Renal cortex interstitium (tissue), 11 donors: ENCODE results near the gene SLC6A2. TPM values are rescaled to one million over a fixed set of nuclear protein-coding genes. Genes with fewer than 3 reads are reported as not detected.

Experiments
- DNase-seq, 11 donors: peaks; one replicate each; pipeline ENCODE4 v3.0.0-alpha.2; 2013; ENCODE audit warnings: low read depth in 9 of 11, low spot score in 4 of 11; ENCODE audit errors: extremely low read depth in 1 of 11
- polyA plus RNA-seq, 3 donors: library from polyadenylated mRNA; unstranded; fragments of 120-200 nt; gene quantifications; one replicate each; pipeline ENCODE4 v1.2.1, GENCODE V29; 2013; ENCODE audit not compliant: insufficient read length in 3 of 3

The SLC6A2 gene
- polyA plus RNA-seq, 3 donors: 0.08 to 0.17 (median 0.10) TPM

DNA sequence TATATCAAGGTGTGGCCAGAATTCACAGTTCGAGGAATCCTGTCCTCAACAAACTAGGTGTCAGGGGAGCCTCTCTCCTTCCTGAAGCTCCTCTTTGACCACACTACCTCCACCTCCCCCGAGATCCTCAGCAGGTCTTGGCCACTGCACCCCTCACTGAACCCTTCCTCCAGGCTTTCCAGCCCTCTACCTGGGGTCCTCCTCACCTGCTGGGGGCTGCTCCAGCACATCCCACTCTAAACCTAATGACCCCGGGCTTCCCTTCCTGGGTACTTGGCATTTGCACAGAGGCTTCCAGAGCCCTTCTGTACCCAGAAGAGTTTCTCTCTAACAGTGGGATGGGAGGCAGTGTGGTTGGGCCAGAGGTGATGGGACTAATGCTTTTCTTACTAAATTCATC is 9.7 kb downstream of the SLC6A2 start:
- DNase-seq: no peak

GRCh38 chr16:55666012-55666411 is 10.2 kb downstream of the SLC6A2 start:
- DNase-seq: no peak

GRCh38 chr16:55667753-55668152 is 12.0 kb downstream of the SLC6A2 start:
- no peak for DNase-seq

DNA sequence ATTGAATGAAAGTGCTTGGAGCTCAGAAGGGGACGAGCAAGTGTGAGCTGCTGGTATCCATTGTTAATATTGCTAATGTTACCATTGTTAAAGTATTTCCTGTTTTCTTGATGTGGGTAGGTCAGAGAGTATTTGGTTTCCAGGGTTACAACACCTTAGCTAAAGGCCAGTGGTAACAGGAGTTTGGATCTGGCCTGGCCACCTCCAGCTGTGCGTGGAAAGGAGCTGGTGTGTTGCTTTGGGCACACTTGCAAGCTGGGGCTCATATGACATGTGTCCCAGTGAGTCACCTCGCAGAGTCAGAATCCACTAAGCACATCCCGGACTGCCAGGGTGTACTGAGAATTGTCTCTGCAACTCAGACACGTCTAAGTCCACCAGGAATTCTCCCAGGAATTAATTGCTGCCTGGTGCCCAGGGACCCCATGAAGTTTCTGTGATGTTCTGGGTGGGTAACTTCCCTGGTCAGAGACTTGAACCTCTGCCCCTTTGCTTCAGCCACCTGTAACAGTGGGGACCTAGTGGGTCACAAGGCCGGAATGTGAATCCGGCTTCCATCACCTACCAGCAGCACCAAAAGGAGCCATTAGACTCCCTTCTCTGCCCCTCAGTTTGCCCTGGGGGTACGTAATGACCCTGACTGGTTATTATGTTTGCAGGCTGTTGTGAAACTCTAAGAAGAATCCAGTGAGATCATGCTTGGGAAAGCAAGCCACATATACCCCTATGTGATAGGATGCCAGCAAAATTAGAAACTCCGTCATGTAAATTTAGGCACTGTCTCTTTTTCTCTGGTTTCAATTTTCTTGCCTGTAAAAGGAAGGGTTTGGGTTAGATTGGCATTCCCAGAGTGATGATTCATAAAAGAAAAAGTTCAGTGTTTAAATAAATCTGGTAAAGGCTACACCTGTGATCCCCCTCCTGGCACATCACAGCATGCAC is 12.8 kb downstream of the SLC6A2 start:
- no peak for DNase-seq

DNA sequence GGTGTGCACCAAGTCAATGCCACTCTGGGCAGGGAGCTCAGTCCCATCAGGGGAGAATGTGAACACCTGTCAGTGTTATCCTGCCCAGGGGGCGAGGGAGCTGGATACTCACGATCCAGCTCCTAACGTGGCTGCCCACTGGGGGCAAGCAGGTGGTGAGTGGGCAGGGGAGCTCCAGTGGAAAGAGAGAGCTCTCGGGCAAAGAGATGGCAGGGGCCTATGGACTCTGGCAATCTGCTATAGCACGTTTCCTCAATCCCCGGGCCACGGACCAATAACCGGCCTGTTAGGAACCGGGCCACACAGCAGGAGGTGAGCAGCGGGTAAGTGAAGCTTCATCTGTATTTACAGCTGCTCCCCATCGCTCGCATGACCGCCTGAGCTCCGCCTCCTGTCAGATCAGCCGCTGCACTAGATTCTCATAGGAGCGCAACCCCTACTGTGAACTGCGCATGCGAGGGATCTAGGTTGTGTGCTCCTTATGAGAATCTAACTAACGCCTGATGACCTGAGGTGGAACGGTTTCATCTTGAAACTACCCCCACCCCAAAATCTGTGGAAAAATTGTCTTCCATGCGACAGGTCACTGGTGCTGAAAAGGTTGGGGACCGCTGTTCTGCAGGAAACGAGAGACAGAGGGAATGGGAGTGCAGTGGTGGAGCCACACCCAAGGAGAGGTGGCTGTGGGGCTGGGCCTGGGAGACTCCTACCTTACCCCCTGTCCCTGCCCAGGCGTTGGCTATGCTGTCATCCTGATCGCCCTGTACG is 15.6 kb downstream of the SLC6A2 start:
- DNase-seq: no peak

GRCh38 chr16:55671974-55672280 is 16.1 kb downstream of the SLC6A2 start:
- no peak for DNase-seq

- DNase-seq: no peak
These were observed 16.7 kb downstream of the SLC6A2 start for GRCh38 chr16:55672471-55672870.

- no peak for DNase-seq
These were observed 22.5 kb downstream of the SLC6A2 start for GRCh38 chr16:55678161-55678821.

- DNase-seq: no peak
These were observed 26.3 kb downstream of the SLC6A2 start for GRCh38 chr16:55682086-55682485.

DNA sequence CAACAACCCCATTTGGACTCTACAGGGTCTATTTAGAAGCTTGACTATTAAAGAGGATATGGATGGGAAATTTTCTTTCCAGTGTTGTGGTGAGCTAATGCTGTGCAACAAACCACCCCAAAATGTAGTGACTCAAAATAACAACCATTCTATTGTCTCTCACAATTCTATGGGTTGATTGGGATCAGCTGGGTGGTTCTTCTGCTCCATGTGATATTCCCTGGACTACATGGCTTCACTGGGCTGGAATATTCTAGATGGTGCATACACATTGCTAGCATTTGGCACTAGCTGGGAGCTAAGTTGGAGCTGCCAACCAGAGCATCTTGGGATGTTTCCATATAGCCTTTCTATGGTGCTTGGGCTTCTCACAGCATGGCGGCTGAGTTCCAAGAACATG is 30.2 kb downstream of the SLC6A2 start:
- DNase-seq: no peak

DNA sequence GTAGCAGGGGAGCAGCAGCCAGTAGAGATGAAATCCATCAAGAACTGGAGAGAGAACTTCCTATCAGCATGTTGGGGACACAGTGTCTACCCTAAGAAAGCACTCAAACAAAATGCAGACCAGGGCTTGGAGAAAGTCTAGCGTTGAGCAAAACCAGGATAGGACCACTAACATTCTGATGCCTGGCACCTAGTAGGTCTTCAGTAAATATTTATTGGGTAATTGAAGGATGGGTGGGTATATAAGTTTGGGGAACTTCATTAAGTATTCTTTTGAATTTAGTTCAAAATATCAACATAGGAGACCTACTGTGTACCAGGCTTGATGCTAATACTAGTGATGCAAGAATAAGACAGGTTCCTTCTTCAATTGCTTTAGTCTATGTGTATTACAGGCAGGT is 30.9 kb downstream of the SLC6A2 start:
- no peak for DNase-seq

DNA sequence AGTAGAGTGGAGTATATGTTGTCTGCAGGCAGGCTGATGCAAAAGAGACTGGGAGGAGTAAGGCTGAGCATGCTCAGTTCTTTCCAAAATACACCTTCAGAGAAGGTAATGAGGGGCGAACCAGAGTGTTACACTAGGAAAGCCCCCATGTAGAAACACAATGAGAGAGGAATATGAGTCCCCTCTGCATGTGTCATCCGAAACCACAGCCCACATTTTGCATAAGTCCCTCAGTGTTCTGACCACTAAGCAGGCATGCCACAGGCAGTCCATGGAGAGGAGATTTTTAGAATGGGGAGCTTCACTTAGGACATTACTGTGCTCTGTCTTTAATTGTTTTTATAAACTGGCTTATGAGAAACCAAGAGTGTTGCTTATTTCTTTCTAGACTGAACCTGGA is 32.0 kb downstream of the SLC6A2 start:
- DNase-seq: no peak

DNA sequence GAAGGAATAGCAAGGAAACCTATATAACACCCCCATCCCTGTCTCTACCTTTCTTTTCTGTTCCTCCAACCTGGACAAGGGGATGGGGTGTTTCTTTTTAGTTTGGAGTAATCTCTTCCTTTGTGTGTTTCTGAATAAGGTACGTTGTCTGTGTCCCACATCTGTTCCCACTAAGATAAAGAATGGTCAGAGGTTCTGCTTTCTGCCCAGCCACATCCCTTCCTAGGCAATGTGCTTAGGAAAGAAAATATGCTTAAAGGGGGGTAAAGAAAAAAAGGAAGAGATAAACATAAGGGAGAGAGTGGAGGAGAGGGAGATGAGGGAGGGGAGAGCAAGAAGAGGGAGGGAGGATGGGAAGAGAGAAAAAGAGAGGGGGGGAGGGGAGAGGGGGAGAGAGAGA is 35.1 kb downstream of the SLC6A2 start:
- DNase-seq: no peak

GRCh38 chr16:55691771-55692170 is 36.0 kb downstream of the SLC6A2 start:
- no peak for DNase-seq

DNA sequence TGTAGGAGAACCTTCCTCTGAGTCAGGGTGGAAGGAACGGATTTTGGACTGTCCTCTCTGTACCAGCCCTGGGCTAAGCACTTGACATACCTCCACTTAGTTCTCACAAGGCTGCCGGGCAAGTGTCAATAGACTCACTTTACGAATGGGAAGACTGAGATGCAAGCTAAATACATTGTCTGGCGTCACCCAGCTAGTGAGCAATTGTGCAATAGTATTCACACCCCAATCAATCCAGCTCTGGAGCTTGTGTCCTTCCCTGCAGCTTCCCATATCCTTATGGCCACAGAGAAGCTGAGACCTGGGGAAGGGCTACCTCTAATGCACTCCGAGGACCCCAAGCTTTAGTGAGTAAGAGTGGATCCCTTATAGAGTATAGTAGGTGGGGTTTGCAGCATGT is 39.8 kb downstream of the SLC6A2 start:
- no peak for DNase-seq

DNA sequence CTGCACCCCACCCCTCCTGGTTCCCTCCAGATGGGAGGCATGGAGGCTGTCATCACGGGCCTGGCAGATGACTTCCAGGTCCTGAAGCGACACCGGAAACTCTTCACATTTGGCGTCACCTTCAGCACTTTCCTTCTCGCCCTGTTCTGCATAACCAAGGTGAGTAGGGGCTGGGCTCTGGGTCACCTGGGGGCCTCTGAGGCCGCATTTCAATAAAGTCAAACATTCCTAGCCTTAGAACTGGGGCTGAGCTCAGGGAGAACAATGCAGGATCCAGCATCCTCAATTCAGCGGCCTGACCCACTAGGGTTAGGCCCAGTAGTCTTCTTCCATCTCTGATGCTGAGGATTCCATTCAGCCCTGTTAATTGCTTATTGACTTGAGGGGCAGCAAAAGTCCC is 42.1 kb downstream of the SLC6A2 start:
- no peak for DNase-seq

- no peak for DNase-seq
These were observed 42.5 kb downstream of the SLC6A2 start for GRCh38 chr16:55698331-55698730.

DNA sequence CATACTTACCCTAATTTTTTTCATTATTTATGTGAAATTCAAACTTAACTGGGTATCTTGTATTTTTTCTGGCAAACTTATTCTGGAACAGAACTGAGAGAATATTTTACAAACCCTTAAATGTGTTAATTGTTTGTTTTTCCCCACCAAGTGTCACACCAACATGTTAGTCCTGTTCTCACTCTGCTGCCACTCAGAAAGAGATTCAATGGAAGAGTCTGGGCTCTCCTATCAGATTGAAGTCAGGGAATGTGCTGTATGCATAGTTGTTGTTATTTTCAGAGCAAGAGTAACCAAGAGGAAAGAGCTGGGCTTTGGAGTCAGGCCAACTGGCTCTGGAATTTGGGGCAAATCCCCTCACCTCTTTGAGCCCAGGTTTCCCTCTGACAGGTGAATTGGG is 43.2 kb downstream of the SLC6A2 start:
- DNase-seq: no peak

- no peak for DNase-seq
These were observed 43.8 kb downstream of the SLC6A2 start for GRCh38 chr16:55699616-55700015.

DNA sequence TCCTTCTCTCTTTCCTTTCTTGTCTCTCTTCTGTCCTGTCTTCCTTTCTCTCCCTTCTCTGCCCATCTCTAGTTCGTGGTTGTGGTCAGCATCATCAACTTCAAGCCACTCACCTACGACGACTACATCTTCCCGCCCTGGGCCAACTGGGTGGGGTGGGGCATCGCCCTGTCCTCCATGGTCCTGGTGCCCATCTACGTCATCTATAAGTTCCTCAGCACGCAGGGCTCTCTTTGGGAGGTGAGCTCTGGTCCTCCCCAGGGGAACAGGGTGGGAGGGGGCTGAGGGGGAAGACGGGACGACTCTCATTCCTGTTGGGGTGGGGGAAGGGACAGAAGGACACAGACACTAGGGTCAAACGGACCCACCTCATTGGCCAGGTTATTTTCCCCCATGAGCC is 44.3 kb downstream of the SLC6A2 start:
- no peak for DNase-seq
